ENCODE results near the gene SCRG1. TPM values are rescaled to one million over a fixed set of nuclear protein-coding genes. Genes with fewer than 3 reads are reported as not detected.

The SCRG1 gene
- total RNA-seq, 6 donors from 2014 or later: 0.09 to 0.27 TPM; not detected in 4

- no peaks in the 10 kb centered on the region for H3K36me3 ChIP-seq
- DNase-seq: no peak
- 88 to 93% methylated on average over 10 of the region's 10 CpGs for WGBS, 2 donors
- no peaks in the 10 kb centered on the region for H3K9me3 ChIP-seq
- no peaks in the 10 kb centered on the region for H3K27me3 ChIP-seq
- no peaks in the 10 kb centered on the region for H3K4me1 ChIP-seq
- TF ChIP-seq EP300 (IDR thresholded peaks at IDR 0.05): no peak
- H3K4me3 ChIP-seq: no peak overlapping the region
- ATAC-seq (ENCODE audit: low FRiP score in 2 of 2): no peak
- H3K27ac ChIP-seq: no peak overlapping the region
Observed at GRCh38 chr4:173442223-173442932, 43.5 kb upstream of the SCRG1 start.

DNA sequence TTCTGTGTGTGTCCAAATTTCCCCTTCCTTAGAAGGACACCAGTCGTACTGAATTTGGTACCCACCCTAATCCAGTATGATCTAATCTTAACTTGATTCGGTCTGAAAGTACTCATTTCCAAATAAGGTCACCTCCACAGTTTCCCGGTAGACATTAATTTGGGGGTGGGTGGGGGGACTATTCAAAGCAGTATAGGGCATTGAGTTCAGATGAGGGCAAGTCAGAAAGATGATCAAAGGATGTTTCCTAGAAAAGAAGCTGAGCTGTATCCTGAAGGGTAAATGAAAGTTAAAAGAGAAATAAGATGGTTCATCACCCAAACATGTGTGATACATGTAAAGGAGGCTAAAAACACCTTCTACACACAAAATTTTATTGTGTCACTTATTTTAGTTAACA lies 42.0 kb upstream of the SCRG1 start:
- WGBS, 2 donors: 90 to 94% methylated on average over 3 of the region's 3 CpGs

GRCh38 chr4:173436771-173437265 lies 37.9 kb upstream of the SCRG1 start:
- ATAC-seq (ENCODE audit: low FRiP score in 2 of 2) (no peak), DNase-seq (no peak)
- Histone ChIP-seq H3K27ac (no peak overlapping the region), H3K27me3 (no peaks in the 10 kb centered on the region), H3K4me3 (no peak overlapping the region), H3K9me3 (no peaks in the 10 kb centered on the region), H3K4me1 (no peaks in the 10 kb centered on the region), H3K36me3 (no peaks in the 10 kb centered on the region)
- WGBS, 2 donors: 85 to 91% methylated on average over 6 of the region's 6 CpGs
- TF ChIP-seq POLR2A (IDR thresholded peaks at IDR 0.05) (no peak), POLR2AphosphoS5 (IDR thresholded peaks at IDR 0.05) (no peak), CTCF (IDR thresholded peaks at IDR 0.05) (no peak), EP300 (IDR thresholded peaks at IDR 0.05) (no peak)

More for the DNA sequence above, 42.0 kb upstream of the SCRG1 start:
- no peaks in the 10 kb centered on the region for H3K9me3 ChIP-seq
- no peak for ATAC-seq (ENCODE audit: low FRiP score in 2 of 2)
- H3K4me3 ChIP-seq: no peak overlapping the region
- H3K4me1 ChIP-seq: no peaks in the 10 kb centered on the region
- H3K36me3 ChIP-seq: no peaks in the 10 kb centered on the region
- no peak for DNase-seq
- no peaks in the 10 kb centered on the region for H3K27me3 ChIP-seq
- no peak for TF ChIP-seq EP300 (IDR thresholded peaks at IDR 0.05)
- TF ChIP-seq POLR2A (IDR thresholded peaks at IDR 0.05): no peak
- no peak for TF ChIP-seq POLR2AphosphoS5 (IDR thresholded peaks at IDR 0.05)
- TF ChIP-seq CTCF (IDR thresholded peaks at IDR 0.05): no peak
- H3K27ac ChIP-seq: no peak overlapping the region

DNA sequence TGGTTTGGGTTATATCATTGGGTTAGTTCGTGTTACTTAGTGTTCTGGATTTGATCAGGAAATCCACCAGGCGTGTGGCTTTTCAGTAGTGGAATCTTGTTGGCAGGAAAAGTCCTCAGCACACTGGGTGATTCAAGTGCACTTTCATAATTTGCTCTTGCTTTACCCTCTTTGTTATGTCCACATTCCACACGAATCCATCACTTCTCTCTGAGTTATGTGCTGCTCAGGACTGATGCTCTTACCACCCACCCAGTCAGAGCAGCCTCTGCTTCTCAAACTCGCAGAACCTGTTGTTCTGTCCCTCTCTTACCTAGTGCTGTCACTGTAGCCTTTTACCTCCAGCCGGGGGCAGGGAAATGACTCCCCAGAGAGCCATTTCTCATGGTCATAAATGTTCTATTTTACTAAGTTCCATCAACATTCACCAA lies 37.2 kb upstream of the SCRG1 start:
- no peaks in the 10 kb centered on the region for H3K27me3 ChIP-seq
- no peak for ATAC-seq (ENCODE audit: low FRiP score in 2 of 2)
- WGBS, 2 donors: 55 to 68% methylated on average over 5 of the region's 5 CpGs

DNA sequence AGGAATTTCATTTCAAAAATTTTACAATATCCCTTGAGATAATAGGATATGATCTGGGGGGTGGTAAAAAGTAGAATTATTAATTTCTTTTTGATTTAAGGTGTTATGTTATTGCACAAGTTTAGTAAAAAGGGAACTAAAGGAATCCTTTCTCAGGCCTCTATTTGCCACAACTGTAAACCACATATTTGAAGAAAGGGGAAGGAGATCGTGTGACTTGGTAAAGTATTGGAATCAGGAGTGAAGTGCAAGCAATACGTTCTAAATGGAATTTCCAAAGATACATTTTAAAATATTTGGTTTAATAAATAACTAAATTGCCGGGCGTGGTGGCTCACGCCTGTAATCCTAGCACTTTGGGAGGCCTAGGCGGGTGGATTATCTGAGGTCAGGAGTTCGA lies 35.3 kb upstream of the SCRG1 start:
- DNase-seq: no peak
- Histone ChIP-seq H3K4me1 (no peaks in the 10 kb centered on the region), H3K9me3 (no peaks in the 10 kb centered on the region), H3K36me3 (no peaks in the 10 kb centered on the region), H3K27ac (no peak overlapping the region), H3K4me3 (no peak overlapping the region), H3K27me3 (no peaks in the 10 kb centered on the region)
- no peak for ATAC-seq (ENCODE audit: low FRiP score in 2 of 2)
- TF ChIP-seq CTCF (IDR thresholded peaks at IDR 0.05) (no peak), POLR2AphosphoS5 (IDR thresholded peaks at IDR 0.05) (no peak), POLR2A (IDR thresholded peaks at IDR 0.05) (no peak), EP300 (IDR thresholded peaks at IDR 0.05) (no peak)
- WGBS, 2 donors: 83 to 88% methylated on average over 7 of the region's 7 CpGs

More for the DNA sequence above, 37.2 kb upstream of the SCRG1 start:
- no peak for DNase-seq
- no peaks in the 10 kb centered on the region for H3K36me3 ChIP-seq
- H3K9me3 ChIP-seq: no peaks in the 10 kb centered on the region
- no peaks in the 10 kb centered on the region for H3K4me1 ChIP-seq
- no peak overlapping the region for H3K4me3 ChIP-seq
- no peak overlapping the region for H3K27ac ChIP-seq
- TF ChIP-seq POLR2A (IDR thresholded peaks at IDR 0.05): no peak
- TF ChIP-seq CTCF (IDR thresholded peaks at IDR 0.05): no peak
- TF ChIP-seq EP300 (IDR thresholded peaks at IDR 0.05): no peak
- no peak for TF ChIP-seq POLR2AphosphoS5 (IDR thresholded peaks at IDR 0.05)

All from upper lobe of left lung (tissue), 6 donors.